Neural crest cell (in vitro differentiated cells): ENCODE data around the gene LCN2. TPM values are rescaled to one million over a fixed set of nuclear protein-coding genes. Genes with fewer than 3 reads are reported as not detected.
A peak's percentile ranks its signal among the peaks of the same experiment; 100 is the strongest.

Experiments
- DNase-seq: peaks from one replicate; pipeline ENCODE4 v3.0.0; 2021; ENCODE audit warnings: low read depth, mixed read lengths, low spot score
- H3K27ac Mint-ChIP-seq: one replicate; pipeline ENCODE4 v1.8.0; 2021; ENCODE audit warnings: mild to moderate bottlenecking, mixed read lengths; ENCODE audit not compliant: unreplicated experiment
- H3K27me3 Mint-ChIP-seq: 2 replicates; pipeline ENCODE4 v1.8.0; 2021; ENCODE audit warnings: low read depth, mild to moderate bottlenecking, mixed read lengths
- H3K36me3 Mint-ChIP-seq: 2 replicates; pipeline ENCODE4 v1.8.0; 2021; ENCODE audit warnings: low read depth, mild to moderate bottlenecking, mixed read lengths
- H3K4me1 Mint-ChIP-seq: 2 replicates; pipeline ENCODE4 v1.8.0; 2021; ENCODE audit warnings: mixed read lengths
- H3K4me3 Mint-ChIP-seq: one replicate; pipeline ENCODE4 v1.8.0; 2021; ENCODE audit warnings: mild to moderate bottlenecking, mixed read lengths
- H3K9me3 Mint-ChIP-seq: 2 replicates; pipeline ENCODE4 v1.8.0; 2021; ENCODE audit warnings: mixed read lengths
- total RNA-seq: library from RNA; stranded (reverse); gene quantifications from 2 replicates; pipeline ENCODE4 v1.2.1, GENCODE V29; 2021
- TF ChIP-seq, protein P1 (sequence below): fragments of 200-600 bp; sonication (generic); conservative IDR thresholded peaks from 2 replicates; pipeline ENCODE4 v1.5.0; 2021; ENCODE audit warnings: antibody characterized with exemption, mild to moderate bottlenecking

LCN2 gene
- total RNA-seq, 1 donor from 2014 or later, result not detected

DNA sequence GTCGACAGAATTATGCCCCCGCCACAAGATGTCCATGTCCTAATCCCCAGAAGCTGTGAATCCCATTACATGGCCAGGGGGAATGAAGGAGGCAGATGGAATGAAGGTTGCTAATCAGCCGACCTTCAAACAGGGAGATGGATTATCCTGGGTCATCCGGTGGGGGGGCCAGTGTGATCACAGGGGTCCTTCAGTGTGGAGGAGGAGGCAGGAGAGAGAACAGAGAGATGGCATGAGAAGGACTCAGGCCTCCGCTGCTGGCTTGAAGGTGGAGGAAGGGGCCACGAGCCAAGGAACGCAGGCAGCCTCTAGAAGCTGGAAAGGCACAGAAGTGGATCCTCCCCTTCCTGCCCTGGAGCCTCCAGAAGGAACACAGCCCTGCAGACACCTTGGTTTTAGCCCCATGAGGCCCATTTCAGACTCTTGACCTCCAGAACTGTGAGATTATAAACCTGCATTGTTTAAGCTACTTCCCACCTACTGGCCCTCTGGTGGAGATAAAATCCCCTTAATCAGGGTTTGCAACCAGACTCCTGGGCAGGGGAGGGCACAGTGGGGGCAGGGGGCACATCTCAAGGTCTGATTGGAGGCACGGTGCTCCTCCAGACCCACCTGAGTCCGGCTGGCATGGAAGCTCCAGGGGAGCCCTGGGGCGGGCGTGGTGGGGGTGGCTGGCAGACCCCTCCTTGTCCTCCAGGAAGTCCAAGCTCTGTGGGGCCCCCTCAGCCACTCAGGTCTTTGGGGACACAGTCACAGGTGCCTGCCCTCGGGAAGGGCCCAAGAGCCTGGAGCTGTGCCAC is 35.5 kb upstream of the LCN2 start:
- H3K4me3 Mint-ChIP-seq, result no peak overlapping the region
- H3K9me3 Mint-ChIP-seq, result no peaks in the 10 kb centered on the region
- peak overlapping the region; percentile 62 for H3K27ac Mint-ChIP-seq
- DNase-seq, result no peak
- H3K4me1 Mint-ChIP-seq, result peaks cover 10% of the 10 kb centered on the region
- H3K27me3 Mint-ChIP-seq, result peaks cover 2% of the 10 kb centered on the region
- TF ChIP-seq, protein P1, sequence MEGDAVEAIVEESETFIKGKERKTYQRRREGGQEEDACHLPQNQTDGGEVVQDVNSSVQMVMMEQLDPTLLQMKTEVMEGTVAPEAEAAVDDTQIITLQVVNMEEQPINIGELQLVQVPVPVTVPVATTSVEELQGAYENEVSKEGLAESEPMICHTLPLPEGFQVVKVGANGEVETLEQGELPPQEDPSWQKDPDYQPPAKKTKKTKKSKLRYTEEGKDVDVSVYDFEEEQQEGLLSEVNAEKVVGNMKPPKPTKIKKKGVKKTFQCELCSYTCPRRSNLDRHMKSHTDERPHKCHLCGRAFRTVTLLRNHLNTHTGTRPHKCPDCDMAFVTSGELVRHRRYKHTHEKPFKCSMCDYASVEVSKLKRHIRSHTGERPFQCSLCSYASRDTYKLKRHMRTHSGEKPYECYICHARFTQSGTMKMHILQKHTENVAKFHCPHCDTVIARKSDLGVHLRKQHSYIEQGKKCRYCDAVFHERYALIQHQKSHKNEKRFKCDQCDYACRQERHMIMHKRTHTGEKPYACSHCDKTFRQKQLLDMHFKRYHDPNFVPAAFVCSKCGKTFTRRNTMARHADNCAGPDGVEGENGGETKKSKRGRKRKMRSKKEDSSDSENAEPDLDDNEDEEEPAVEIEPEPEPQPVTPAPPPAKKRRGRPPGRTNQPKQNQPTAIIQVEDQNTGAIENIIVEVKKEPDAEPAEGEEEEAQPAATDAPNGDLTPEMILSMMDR, result no peak
- H3K36me3 Mint-ChIP-seq, result peaks cover 5% of the 10 kb centered on the region

DNA sequence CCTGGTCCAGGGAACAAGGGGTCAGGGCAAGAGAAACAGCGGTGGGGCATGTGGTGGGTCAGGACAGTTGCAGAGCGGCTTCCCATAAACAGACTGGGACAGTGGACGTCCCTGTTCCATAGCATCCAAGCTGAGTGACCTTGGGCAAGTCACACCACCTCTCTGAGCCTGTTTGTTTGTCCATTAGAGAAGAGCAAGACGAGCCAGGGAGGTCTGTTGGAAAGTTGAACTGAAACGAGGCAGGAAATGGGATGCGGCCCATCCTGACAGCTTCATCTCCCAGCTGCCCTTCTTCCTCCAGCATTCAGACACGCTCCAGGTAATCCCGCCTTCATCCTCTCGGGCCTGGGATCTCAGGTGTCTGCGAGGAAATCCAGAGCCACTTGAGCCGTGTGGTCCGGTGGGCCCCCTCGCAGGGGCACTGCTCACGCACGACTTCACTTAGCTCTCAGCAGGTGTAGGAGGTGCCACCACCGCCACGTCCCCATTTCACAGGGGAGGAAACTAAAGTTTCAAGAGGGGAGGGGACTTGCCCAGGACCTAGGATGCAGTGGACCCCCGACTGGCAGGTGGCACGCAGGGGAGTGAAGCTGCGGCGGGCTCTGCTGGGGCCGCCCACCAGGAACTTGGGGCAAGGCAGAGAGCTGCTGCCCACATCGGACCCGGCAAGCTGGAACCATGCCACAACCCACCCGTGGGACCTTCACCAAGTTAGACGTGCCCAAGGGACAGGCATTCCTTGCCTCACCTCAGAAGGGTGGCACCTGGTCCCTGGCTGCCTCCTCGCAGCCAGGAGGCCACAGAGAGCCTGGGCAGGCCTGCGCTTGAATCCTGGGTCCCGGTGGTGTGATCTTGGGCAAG is 34.7 kb upstream of the LCN2 start:
- Mint-ChIP-seq H3K4me3 (no peak overlapping the region), H3K4me1 (peaks cover 6% of the 10 kb centered on the region), H3K27me3 (peaks cover 2% of the 10 kb centered on the region), H3K36me3 (peaks cover 5% of the 10 kb centered on the region), H3K9me3 (no peaks in the 10 kb centered on the region), H3K27ac (no peak overlapping the region)
- TF ChIP-seq, protein P1, result no peak
- DNase-seq, result no peak

DNA sequence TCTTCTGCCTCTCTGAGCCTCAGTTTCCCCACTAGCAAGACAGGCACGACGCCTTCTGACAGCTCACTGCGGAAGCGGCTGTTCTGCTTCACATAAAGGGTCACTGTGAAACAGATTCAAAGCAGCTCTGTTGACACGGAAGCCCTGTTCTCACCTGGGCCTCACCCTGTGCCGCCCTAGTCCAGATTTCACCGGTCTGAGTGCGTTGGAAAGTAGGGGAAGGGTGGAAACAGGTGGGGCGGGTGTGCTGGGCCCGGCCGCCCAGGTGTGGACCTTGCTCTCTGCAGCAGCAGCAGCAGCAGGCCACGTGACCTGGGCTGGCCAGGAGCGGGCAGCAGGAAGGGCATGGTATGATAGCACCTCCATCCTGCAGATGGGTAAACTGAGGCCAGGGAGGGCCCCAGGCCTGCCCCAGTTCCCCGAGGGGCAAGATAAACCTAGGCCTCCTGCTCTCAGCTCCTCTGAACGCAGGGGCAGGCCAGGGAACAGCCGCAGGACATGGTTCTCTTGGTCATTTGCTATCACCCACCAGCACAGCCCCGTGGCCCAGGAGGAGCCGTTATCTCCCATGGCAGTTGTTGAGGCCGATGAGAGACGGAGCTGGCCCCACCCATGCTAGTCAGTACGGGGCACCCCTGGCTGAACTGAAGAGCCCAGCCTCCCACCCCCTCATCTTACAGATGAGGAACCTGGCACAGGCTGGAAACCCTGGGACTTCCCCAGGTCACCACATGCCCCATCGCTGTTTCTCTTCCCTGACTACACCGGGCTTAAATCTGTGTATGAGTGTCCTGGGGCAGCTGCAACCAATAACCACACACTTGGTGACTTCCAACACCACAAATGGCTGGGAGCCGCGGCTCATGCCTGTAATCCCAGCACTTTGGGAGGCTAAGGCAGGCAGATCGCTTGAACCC is 33.8 kb upstream of the LCN2 start:
- Mint-ChIP-seq H3K27me3 (peaks cover 2% of the 10 kb centered on the region), H3K36me3 (peaks cover 5% of the 10 kb centered on the region), H3K4me3 (no peak overlapping the region), H3K27ac (no peak overlapping the region), H3K9me3 (no peaks in the 10 kb centered on the region), H3K4me1 (peaks cover 6% of the 10 kb centered on the region)
- DNase-seq, result no peak
- TF ChIP-seq, protein P1, result no peak

DNA sequence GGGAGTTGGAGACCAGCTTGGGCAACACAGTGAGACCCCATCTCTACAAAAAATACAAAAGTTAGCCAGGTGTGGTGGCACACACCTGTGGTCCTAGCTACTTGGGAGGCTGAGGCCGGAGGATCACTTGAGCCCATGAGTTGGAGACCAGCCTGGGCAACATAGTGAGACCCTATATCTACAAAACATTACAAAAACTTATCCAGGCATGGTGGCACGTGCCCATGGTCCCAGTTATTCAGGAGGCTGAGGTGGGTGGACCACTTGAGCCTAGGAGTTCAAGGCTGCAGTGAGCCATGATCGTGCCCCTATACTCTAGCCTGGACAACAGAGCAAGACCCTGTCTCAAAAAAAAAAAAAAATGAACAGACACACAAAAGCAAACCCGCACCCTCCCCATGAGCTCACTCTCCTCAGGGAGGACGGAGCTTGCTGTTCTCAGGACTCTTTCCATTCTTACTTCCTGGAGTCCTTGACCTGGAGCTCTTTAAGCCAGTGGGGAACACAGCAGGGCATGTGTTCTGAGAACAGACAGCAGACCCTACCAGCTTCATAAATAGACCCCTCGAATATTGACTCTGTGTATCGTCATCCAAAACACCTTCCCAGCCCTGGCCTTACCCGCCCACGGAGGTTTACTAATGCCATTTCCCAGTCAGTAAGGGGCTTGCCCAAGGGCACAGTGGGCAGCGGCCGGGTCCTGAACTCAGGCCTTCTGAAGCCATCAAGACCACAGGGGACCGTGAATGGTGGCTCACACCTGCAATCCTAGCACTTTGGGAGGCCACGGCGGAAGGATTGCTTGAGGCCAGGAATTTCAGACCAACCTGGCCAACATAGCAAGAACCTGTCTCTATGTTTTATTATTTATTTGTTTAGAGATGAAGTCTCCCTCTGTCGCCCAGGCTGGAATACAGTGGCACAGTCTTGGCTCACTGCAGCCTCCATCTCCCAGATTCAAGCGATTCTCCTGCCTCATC is 32.9 kb upstream of the LCN2 start:
- Mint-ChIP-seq H3K9me3 (no peaks in the 10 kb centered on the region), H3K27me3 (peaks cover 2% of the 10 kb centered on the region), H3K27ac (no peak overlapping the region), H3K36me3 (peaks cover 5% of the 10 kb centered on the region), H3K4me3 (no peak overlapping the region), H3K4me1 (peaks cover 6% of the 10 kb centered on the region)
- DNase-seq, result no peak
- TF ChIP-seq, protein P1, result no peak
